Middle frontal gyrus (tissue), 1 donor: Measurements from ENCODE around the gene RTN4RL1.

Experiments
- DNase-seq: peaks from one replicate; pipeline ENCODE4 v3.0.0-alpha.2; 2015; ENCODE audit warnings: low spot score; ENCODE audit errors: extremely low spot score

RTN4RL1 gene

GRCh38 chr17:2059547-2060384 is 34.6 kb upstream of the RTN4RL1 start:
- DNase-seq, result no peak

GRCh38 chr17:2058586-2059546 is 33.7 kb upstream of the RTN4RL1 start:
- DNase-seq, result no peak

GRCh38 chr17:2057760-2058585 is 32.8 kb upstream of the RTN4RL1 start:
- DNase-seq, result no peak

GRCh38 chr17:2057175-2057759 is 32.1 kb upstream of the RTN4RL1 start:
- DNase-seq, result no peak

- no peak for DNase-seq
Observed at GRCh38 chr17:2056206-2057174, 31.4 kb upstream of the RTN4RL1 start.

GRCh38 chr17:2055292-2056205 is 30.4 kb upstream of the RTN4RL1 start:
- DNase-seq, result no peak

GRCh38 chr17:2054512-2055291 is 29.6 kb upstream of the RTN4RL1 start, which contains the start of gene HIC1:
HIC1 (plus strand) TSS chr17:2055103; CDS start chr17:2056691, 1,588 bp downstream.
- DNase-seq, result no peak

GRCh38 chr17:2054262-2054511 is 29.1 kb upstream of the RTN4RL1 start:
- no peak for DNase-seq

- DNase-seq, result no peak
Observed at GRCh38 chr17:2053380-2054261, 28.5 kb upstream of the RTN4RL1 start.

GRCh38 chr17:2051933-2052559 is 26.9 kb upstream of the RTN4RL1 start:
- no peak for DNase-seq

GRCh38 chr17:2051061-2051932 is 26.2 kb upstream of the RTN4RL1 start:
- DNase-seq, result no peak

GRCh38 chr17:2050300-2051060 is 25.3 kb upstream of the RTN4RL1 start:
- DNase-seq, result peak; percentile 40

GRCh38 chr17:2049333-2050299 is 24.5 kb upstream of the RTN4RL1 start:
- no peak for DNase-seq

- DNase-seq, result no peak
Observed at GRCh38 chr17:2048805-2049204, 23.7 kb upstream of the RTN4RL1 start.
